Stomach (tissue), 9 donors: ENCODE data around the gene PHYHD1. TPM values are rescaled to one million over a fixed set of nuclear protein-coding genes. Genes with fewer than 3 reads are reported as not detected.

ENCODE experiments used
- DNase-seq, 2 donors: peaks; one replicate each; pipeline versions ENCODE4 v3.0.0 to v3.0.0-alpha.2; 2013 to 2019
- H3K27ac ChIP-seq, 5 donors: fragments of 200-600 bp in 4 of 5; sonication (generic) in 4 of 5; one replicate each; pipeline ENCODE4 v1.5.1; 2013 to 2019; ENCODE audit warnings: mild to moderate bottlenecking in 1 of 5, moderate library complexity in 1 of 5
- H3K27me3 ChIP-seq, 3 donors: fragments of 200-600 bp; sonication (generic); one replicate each; pipeline ENCODE4 v1.5.1; 2017 to 2019; ENCODE audit warnings: mixed run types in 1 of 3
- H3K36me3 ChIP-seq, 4 donors: fragments of 200-600 bp; sonication (generic); 1 replicate in 3 of 4; 2 replicates in 1 of 4; pipeline ENCODE4 v1.5.1; 2016 to 2019
- H3K4me1 ChIP-seq, 4 donors: fragments of 200-600 bp; sonication (generic); one replicate each; pipeline ENCODE4 v1.5.1; 2016 to 2019
- H3K4me3 ChIP-seq, 4 donors: fragments of 200-600 bp; sonication (generic) in 3 of 4; one replicate each; pipeline ENCODE4 v1.5.1; 2016 to 2019; ENCODE audit warnings: mild to moderate bottlenecking in 1 of 4
- H3K9me3 ChIP-seq, 4 donors: fragments of 200-600 bp; sonication (generic); one replicate each; pipeline ENCODE4 v1.5.1; 2016 to 2019
- EP300 ChIP-seq: sonication (generic); formaldehyde crosslinking; IDR thresholded peaks from one replicate; pipeline ENCODE4 v1.6.1; 2017; ENCODE audit warnings: antibody characterized with exemption
- POLR2A ChIP-seq, 4 donors: fragments of 450-650 bp; IDR thresholded peaks; one replicate each; pipeline ENCODE4 v1.6.1; 2016; ENCODE audit warnings: antibody characterized with exemption in 4 of 4, control low read depth in 2 of 4, mild to moderate bottlenecking in 1 of 4, moderate library complexity in 1 of 4
- POLR2AphosphoS5 ChIP-seq, 3 donors: sonication (generic); formaldehyde crosslinking; IDR thresholded peaks; one replicate each; pipeline ENCODE4 v1.6.1; 2016; ENCODE audit warnings: antibody characterized with exemption in 3 of 3
- WGBS, 5 donors: extraction: QIAGEN DNeasy Blood & Tissue Kit in 3 of 5; methylation state at CpG; one replicate each; pipeline versions ENCODE4 v1.1.5 to v1.1.7; 2013 to 2018; 5-methylcytosine and 5-hydroxymethylcytosine counted together
- intact Hi-C: fragments of 100-400 bp; cut with DNase I; formaldehyde crosslinking; loops from one replicate; pipeline ENCODE4 v1.15.1; 2023; ENCODE audit warnings: low total_unique reads
- polyA plus RNA-seq, 3 donors: library from polyadenylated mRNA; stranded (reverse); fragments of 200-250 nt; gene quantifications; one replicate each; pipeline ENCODE4 v1.2.3, GENCODE V29; 2013
- total RNA-seq, 5 donors: library from RNA; depleted of rRNA; stranded (reverse); fragments of >200 nt; gene quantifications; one replicate each; pipeline versions ENCODE4 v1.1.0 to v1.2.3, GENCODE V29; 2014 to 2016
- TF ChIP-seq, protein P1 (sequence below), 7 experiments: fragments of 450-650 bp in 4 of 7; fragments of 200-600 bp in 3 of 7; sonication (generic) in 3 of 7; IDR thresholded peaks; one replicate each; pipeline ENCODE4 v1.5.1; 2016 to 2019; ENCODE audit warnings: antibody characterized with exemption in 7 of 7, control low read depth in 2 of 7, mild to moderate bottlenecking in 1 of 7
- donor health status: healthy with polysubstance abuse.
- donor health status: Bipolar disorder and iron deficiency.
- donor health status: healthy.

The PHYHD1 gene
- total and polyA plus RNA-seq, 8 donors = 1.4 to 55.8 (median 30.7) TPM

DNA sequence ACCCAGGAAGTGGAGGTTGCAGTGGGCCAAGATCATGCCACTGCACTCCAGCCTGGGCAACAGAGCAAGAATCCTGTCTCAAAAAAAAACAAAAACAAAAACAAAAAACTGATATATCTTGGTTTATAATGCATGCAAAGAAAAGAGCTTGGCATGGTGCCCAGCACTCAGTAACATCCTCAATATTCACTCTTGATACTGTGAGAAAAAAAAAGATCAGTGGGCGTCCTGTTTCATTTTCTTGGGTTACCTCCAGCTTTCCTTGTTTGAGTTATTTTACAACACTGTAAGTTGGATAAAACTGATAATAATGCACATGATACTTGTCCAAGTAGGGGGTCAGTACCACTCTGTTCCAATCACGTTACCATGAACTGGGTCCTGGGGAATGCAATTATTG is 7.8 kb downstream of the PHYHD1 start:
- no peak for TF ChIP-seq POLR2A (IDR thresholded peaks at IDR 0.05)
- no peak for TF ChIP-seq POLR2AphosphoS5 (IDR thresholded peaks at IDR 0.05)
- TF ChIP-seq, protein P1, sequence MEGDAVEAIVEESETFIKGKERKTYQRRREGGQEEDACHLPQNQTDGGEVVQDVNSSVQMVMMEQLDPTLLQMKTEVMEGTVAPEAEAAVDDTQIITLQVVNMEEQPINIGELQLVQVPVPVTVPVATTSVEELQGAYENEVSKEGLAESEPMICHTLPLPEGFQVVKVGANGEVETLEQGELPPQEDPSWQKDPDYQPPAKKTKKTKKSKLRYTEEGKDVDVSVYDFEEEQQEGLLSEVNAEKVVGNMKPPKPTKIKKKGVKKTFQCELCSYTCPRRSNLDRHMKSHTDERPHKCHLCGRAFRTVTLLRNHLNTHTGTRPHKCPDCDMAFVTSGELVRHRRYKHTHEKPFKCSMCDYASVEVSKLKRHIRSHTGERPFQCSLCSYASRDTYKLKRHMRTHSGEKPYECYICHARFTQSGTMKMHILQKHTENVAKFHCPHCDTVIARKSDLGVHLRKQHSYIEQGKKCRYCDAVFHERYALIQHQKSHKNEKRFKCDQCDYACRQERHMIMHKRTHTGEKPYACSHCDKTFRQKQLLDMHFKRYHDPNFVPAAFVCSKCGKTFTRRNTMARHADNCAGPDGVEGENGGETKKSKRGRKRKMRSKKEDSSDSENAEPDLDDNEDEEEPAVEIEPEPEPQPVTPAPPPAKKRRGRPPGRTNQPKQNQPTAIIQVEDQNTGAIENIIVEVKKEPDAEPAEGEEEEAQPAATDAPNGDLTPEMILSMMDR (IDR thresholded peaks at IDR 0.05) = no peak
- no peak for TF ChIP-seq EP300

DNA sequence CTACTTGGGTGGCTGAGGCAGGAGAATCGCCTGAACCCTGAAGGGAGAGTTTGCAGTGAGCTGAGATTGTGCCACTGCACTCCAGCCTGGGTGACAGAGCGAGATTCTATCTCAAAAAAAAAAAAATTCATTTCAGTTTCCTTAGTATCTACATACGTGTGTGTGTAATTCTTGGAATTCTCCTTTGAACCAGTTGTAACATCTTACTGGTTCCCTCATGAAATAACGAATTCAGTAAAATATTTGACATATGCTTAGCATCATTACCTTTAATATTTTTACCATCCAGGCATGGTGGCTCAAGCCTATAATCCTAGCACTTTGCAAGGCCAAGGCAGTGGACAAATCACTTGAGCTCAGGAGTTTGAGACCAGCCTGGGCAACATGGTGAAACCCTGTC is 8.8 kb downstream of the PHYHD1 start:
- TF ChIP-seq POLR2A (IDR thresholded peaks at IDR 0.05) = no peak
- TF ChIP-seq POLR2AphosphoS5 (IDR thresholded peaks at IDR 0.05) = no peak
- TF ChIP-seq EP300 = no peak
- TF ChIP-seq, protein P1 (IDR thresholded peaks at IDR 0.05) = no peak
- H3K36me3 ChIP-seq = peaks cover 0 to 25% (median 11%) of the 10 kb centered on the region in 4 donors
- 85 to 95% (median 87%) methylated on average over 4 of the region's 4 CpGs for WGBS, 5 donors
- no peak overlapping the region for H3K27ac ChIP-seq
- H3K4me1 ChIP-seq = peaks cover 0 to 15% (median 11%) of the 10 kb centered on the region in 4 donors
- no peak overlapping the region for H3K4me3 ChIP-seq
- no peaks in the 10 kb centered on the region for H3K27me3 ChIP-seq
- no peaks in the 10 kb centered on the region for H3K9me3 ChIP-seq
- intact Hi-C loops = loop anchor here (5.0 kb wide), 1 partner anchor 42 kb away; no protein-coding TSS in a partner anchor
- no peak for DNase-seq

More for the DNA sequence above, 7.8 kb downstream of the PHYHD1 start:
- intact Hi-C loops = loop anchor here (5.0 kb wide), 1 partner anchor 41 kb away; no protein-coding TSS in a partner anchor
- H3K36me3 ChIP-seq = peaks cover 0 to 16% (median 3%) of the 10 kb centered on the region in 4 donors
- no peak overlapping the region for H3K4me3 ChIP-seq
- no peaks in the 10 kb centered on the region for H3K9me3 ChIP-seq
- no peak overlapping the region for H3K27ac ChIP-seq
- no peak for DNase-seq
- 73 to 91% (median 85%) methylated on average over 2 of the region's 2 CpGs for WGBS, 5 donors
- H3K4me1 ChIP-seq = peaks cover 0 to 18% (median 13%) of the 10 kb centered on the region in 4 donors
- H3K27me3 ChIP-seq = no peaks in the 10 kb centered on the region

DNA sequence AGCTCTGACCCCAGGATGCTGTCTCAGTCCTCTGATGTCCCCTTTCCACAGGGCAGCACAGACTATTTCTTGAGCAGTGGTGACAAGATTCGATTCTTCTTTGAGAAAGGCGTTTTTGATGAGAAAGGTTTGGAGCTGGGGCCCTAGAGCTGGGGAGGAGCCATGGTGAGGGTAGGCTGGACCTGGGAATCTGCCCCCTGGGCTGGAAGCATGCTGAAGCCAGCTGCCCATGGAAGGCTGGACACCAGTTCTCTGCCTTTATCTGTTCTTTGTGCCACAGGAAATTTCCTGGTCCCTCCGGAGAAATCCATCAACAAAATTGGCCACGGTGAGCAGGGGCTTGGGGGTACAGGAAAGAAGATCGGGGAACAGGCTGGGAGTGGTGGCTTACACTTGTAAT is 12.9 kb downstream of the PHYHD1 start:
- H3K4me3 ChIP-seq = no peak overlapping the region
- intact Hi-C loops = no loop called here
- H3K27ac ChIP-seq = no peak overlapping the region
- no peak for TF ChIP-seq POLR2AphosphoS5 (IDR thresholded peaks at IDR 0.05)
- TF ChIP-seq POLR2A (IDR thresholded peaks at IDR 0.05) = no peak
- TF ChIP-seq, protein P1 (IDR thresholded peaks at IDR 0.05) = no peak
- no peak for TF ChIP-seq EP300
- WGBS, 5 donors = 82 to 97% (median 91%) methylated on average over 3 to 5 of the region's 5 CpGs
- no peaks in the 10 kb centered on the region for H3K27me3 ChIP-seq
- no peaks in the 10 kb centered on the region for H3K9me3 ChIP-seq
- H3K4me1 ChIP-seq = peaks cover 0 to under 1% (median 0%) of the 10 kb centered on the region in 4 donors
- no peak for DNase-seq
- H3K36me3 ChIP-seq = peaks cover 0 to 45% (median 21%) of the 10 kb centered on the region in 4 donors

DNA sequence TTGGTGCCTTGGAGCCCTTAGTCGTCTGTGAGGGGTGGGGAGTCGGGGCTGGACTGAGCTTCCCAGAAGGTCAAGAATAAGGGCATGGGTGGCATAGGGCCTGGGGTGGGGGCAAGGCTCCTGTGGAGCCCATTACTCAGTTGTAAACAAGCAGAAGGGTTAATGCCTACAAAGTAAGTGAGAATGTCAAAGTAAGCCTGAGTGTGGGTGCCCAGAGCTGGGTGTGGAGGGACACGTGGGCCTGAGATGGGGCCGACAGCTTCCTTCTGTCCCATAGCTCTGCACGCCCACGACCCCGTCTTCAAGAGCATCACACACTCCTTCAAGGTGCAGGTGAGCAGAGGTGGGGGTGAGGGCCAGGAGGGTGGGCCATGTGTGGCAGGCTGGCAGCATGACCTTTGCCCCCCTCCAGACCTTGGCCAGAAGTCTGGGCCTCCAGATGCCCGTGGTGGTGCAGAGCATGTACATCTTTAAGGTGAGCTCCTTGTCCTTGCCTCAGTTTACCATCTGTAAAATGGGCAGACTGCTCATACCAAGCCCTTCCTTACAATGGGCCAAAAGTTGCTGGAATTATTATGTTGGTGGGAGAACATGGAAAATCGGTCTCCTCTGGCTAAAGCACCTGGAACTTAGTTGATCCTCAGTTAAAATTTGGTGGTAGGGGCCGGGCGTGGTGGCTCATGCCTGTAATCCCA is 15.5 kb downstream of the PHYHD1 start:
- Histone ChIP-seq H3K9me3 (no peaks in the 10 kb centered on the region), H3K27me3 (no peaks in the 10 kb centered on the region), H3K36me3 (peaks cover 0 to 60% (median 24%) of the 10 kb centered on the region in 4 donors), H3K4me3 (no peak overlapping the region), H3K27ac (no peak overlapping the region), H3K4me1 (peaks cover 0 to 10% (median 3%) of the 10 kb centered on the region in 4 donors)
- intact Hi-C loops = no loop called here
- DNase-seq = no peak
- 84 to 96% (median 90%) methylated on average over 11 of the region's 11 CpGs for WGBS, 5 donors
- TF ChIP-seq POLR2AphosphoS5 (IDR thresholded peaks at IDR 0.05) = no peak
- no peak for TF ChIP-seq EP300
- TF ChIP-seq, protein P1 (IDR thresholded peaks at IDR 0.05) = no peak
- TF ChIP-seq POLR2A (IDR thresholded peaks at IDR 0.05) = no peak
